Measurements from ENCODE around the gene CARF. TPM values are rescaled to one million over a fixed set of nuclear protein-coding genes. Genes with fewer than 3 reads are reported as not detected.
"Not testable (repeated sequence)": the region's sequence is repeated elsewhere in the genome, so short reads cannot be mapped to it uniquely, and the experiment has no call there.

The CARF gene
- total RNA-seq, 1 donor from 2014 or later = 16.5 TPM

- no peaks in the 10 kb centered on the region for H3K27me3 ChIP-seq
- no peaks in the 10 kb centered on the region for H3K9me3 ChIP-seq
- H3K4me3 ChIP-seq = no peak overlapping the region
- no peaks in the 10 kb centered on the region for H3K4me1 ChIP-seq
- H3K27ac ChIP-seq = no peak overlapping the region
- no peaks in the 10 kb centered on the region for H3K36me3 ChIP-seq
- intact Hi-C loops (cut with DNase I) = no loop called here
- TF ChIP-seq POLR2AphosphoS5 (IDR thresholded peaks at IDR 0.05; ENCODE audit: insufficient read depth in 1 of 2, low read depth in 1 of 2) = no peak
- no peak for TF ChIP-seq CTCF (IDR thresholded peaks at IDR 0.05)
- TF ChIP-seq POLR2A (IDR thresholded peaks at IDR 0.05) = no peak
- no peak for DNase-seq (ENCODE audit: extremely low spot score in 2 of 2)
Observed at GRCh38 chr2:202963712-202964111, 51.6 kb downstream of the CARF start.

GRCh38 chr2:202965810-202966460 is 53.9 kb downstream of the CARF start:
- no peak overlapping the region for H3K4me3 ChIP-seq
- no peak for TF ChIP-seq POLR2AphosphoS5 (IDR thresholded peaks at IDR 0.05; ENCODE audit: insufficient read depth in 1 of 2, low read depth in 1 of 2)
- TF ChIP-seq CTCF (IDR thresholded peaks at IDR 0.05) = no peak
- no peak for TF ChIP-seq POLR2A (IDR thresholded peaks at IDR 0.05)
- no peaks in the 10 kb centered on the region for H3K27me3 ChIP-seq
- H3K27ac ChIP-seq = no peak overlapping the region
- no peaks in the 10 kb centered on the region for H3K36me3 ChIP-seq
- intact Hi-C loops (cut with DNase I) = no loop called here
- H3K9me3 ChIP-seq = no peaks in the 10 kb centered on the region
- H3K4me1 ChIP-seq = no peaks in the 10 kb centered on the region
- DNase-seq (ENCODE audit: extremely low spot score in 2 of 2) = no peak

- H3K4me3 ChIP-seq; DNase-seq (ENCODE audit: extremely low spot score in 2 of 2); H3K27ac ChIP-seq; intact Hi-C loops (cut with DNase I); H3K9me3 ChIP-seq; H3K27me3 ChIP-seq; H3K4me1 ChIP-seq: not testable (repeated sequence)
- peaks cover 0 to 12% of the 10 kb centered on the region in 2 donors for H3K36me3 ChIP-seq
Observed at GRCh38 chr2:202969404-202969803, 57.3 kb downstream of the CARF start.

- Histone ChIP-seq H3K36me3 (peaks cover 0 to 7% of the 10 kb centered on the region in 2 donors), H3K4me3 (no peak overlapping the region), H3K27ac (no peak overlapping the region), H3K9me3 (no peaks in the 10 kb centered on the region), H3K4me1 (no peaks in the 10 kb centered on the region), H3K27me3 (no peaks in the 10 kb centered on the region)
- intact Hi-C loops (cut with DNase I) = no loop called here
- no peak for DNase-seq (ENCODE audit: extremely low spot score in 2 of 2)
- TF ChIP-seq CTCF (IDR thresholded peaks at IDR 0.05) = no peak
- no peak for TF ChIP-seq POLR2AphosphoS5 (IDR thresholded peaks at IDR 0.05; ENCODE audit: insufficient read depth in 1 of 2, low read depth in 1 of 2)
- no peak for TF ChIP-seq POLR2A (IDR thresholded peaks at IDR 0.05)
Observed at GRCh38 chr2:202976809-202977208, 64.7 kb downstream of the CARF start.

- Histone ChIP-seq H3K4me3 (no peak overlapping the region), H3K9me3 (no peaks in the 10 kb centered on the region), H3K27me3 (no peaks in the 10 kb centered on the region), H3K27ac (no peak overlapping the region), H3K4me1 (no peaks in the 10 kb centered on the region), H3K36me3 (peaks cover 0 to 8% of the 10 kb centered on the region in 2 donors)
- no peak for DNase-seq (ENCODE audit: extremely low spot score in 2 of 2)
- TF ChIP-seq CTCF (IDR thresholded peaks at IDR 0.05) (no peak), POLR2AphosphoS5 (IDR thresholded peaks at IDR 0.05; ENCODE audit: insufficient read depth in 1 of 2, low read depth in 1 of 2) (no peak), POLR2A (IDR thresholded peaks at IDR 0.05) (no peak)
- intact Hi-C loops (cut with DNase I) = no loop called here
Observed at GRCh38 chr2:202982779-202983491, 70.9 kb downstream of the CARF start.
